GM19025 (cell line): ENCODE measurements around the gene SOCS3.
"Not testable (repeated sequence)": the region's sequence is repeated elsewhere in the genome, so short reads cannot be mapped to it uniquely, and the experiment has no call there.

Experiments used
- ATAC-seq: cut with Tn5 transposase; IDR thresholded peaks from one replicate; pipeline ENCODE4 v1.9.1; 2021; ENCODE audit warnings: mild to moderate bottlenecking, low read depth, moderate library complexity; ENCODE audit not compliant: unreplicated experiment

Gene SOCS3

DNA sequence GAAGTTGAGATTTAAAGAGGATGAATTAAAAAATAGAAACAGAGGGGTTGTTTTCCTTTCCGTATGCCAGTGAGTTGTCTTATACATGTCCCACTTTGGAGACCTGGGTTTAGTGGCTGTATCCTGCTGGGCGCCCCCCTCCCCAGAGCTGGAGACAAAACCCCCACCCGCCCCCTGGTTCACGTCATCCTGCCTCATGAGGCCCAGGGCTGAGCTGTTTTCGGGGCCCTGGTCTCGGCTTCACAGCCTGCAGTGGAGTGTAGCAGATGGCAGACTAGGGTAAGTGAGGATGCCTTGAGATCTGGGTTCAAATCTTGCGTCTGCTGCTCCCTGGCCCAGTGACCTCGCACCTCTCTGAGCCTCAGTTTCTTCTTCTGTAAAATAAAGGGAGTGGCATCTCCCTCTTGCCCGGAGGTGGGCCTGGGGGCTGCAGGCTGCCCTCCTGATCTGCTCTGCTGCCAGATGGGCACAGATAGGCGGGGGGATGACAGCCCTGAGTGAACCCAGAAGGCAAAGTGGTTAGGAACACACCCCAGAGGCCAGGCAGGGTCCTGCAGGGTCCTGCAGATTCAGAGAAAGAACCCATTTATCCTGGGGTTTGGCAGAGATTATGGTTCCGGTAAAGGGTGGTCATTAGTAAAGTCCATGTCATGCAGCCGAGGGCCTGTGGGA is 45.1 kb downstream of the SOCS3 start:
- no peak for ATAC-seq

DNA sequence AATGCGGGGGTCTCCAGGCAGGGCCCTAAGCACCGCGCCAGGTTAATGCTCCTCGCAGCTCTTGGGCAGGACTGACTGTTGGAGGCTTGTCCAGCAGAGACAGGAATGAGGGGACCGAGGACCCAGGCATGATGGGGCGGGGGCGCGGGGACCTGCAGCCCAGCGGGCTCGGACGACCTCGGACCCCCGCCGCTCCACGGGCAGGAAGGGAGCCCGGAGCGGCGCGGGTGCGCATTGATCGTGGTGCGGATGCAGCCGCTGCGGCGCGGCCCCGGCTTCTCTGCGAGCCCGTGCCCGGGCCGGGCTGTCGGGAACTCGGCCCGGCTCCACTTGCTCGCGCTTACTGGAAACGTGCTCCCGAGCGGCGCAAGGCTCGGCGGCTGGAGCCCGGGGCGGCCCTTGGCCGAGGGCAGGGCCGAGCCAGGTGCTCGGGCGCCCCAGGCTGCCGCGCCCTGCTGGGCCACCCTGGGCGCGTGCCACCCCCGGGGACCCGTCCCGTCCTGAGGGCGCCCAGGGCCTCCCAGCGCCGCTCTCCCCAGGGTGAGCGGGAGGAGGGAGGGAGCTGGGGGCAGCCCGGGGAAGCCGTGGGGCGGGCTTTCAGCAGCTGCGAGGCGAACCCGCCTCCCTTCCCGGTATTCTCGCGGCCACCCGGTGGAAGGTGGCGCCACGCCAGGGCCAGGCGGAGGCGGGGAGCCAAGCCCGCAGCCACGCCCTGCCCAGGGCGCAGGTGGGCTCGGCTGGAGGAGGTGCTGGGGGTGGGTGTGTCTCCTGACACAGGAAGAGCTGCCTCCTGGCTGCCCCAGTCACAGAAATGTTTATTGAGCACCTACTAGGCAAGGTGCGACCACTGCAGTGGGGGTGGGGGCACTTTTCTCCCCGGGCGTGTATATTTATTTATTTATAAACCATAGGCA is 45.9 kb downstream of the SOCS3 start:
- no peak for ATAC-seq

DNA sequence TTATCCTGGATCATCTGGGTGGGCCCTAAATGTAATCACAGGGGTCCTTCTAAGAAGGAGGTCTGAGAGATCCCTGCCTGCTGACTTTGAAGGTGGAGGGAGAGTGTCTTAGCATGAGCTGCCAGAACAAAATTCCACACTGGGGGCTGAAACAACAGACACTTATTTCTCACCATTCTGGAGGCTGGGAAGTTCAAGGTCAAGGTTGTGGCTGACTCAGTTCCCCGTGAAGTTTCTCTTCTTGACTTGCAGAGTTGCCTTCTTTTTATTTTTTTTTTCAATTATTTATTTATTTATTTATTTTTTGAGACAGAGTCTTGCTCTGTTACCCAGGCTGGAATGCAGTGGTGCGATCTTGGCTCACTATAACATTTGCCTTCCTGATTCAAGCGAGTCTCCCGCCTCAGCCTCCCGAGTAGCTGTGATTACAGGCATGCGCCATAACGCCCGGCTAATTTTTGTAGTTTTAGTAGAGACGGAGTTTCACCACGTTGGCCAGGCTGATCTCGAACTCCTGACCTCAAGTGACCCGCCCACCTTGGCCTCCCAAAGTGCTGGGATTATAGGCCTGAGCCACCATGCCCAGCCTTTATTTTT is 50.1 kb downstream of the SOCS3 start:
- not testable (repeated sequence) for ATAC-seq

DNA sequence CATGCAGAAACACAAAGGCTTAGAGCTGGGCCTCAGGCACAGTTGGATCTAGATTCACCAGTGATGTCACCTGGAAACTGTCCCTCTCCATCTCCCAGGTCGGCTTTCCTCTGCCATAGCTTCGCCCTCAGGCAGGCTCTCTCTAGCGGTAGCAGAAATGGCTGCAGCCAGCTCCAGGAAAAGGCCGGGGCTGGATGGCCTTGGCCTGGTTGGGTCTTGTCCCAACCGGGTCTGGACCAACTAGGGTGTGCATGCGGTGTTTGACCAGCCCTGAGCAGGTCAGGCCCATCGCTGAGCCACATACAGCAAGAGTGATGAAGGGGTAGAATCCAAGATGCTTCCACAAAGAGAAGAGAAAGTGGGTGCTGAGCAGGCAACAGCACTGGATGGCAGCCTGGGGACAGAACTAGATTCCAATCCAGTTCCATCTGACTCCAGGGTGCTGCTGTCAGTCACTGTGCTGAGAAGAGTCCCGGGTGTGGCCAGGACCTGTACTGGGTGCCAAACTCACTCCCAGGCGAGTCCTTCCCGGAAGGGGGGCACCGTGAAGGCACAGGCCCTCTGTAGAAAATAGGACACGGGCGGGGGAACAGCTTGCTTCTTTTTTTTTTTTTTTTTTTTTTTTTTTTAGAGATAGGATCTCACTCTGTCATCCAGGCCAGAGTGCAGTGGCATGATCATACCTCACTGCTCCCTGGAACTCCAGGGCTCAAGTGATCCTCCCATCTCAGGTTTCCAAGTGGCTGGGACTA is 51.8 kb downstream of the SOCS3 start:
- ATAC-seq, result no peak

DNA sequence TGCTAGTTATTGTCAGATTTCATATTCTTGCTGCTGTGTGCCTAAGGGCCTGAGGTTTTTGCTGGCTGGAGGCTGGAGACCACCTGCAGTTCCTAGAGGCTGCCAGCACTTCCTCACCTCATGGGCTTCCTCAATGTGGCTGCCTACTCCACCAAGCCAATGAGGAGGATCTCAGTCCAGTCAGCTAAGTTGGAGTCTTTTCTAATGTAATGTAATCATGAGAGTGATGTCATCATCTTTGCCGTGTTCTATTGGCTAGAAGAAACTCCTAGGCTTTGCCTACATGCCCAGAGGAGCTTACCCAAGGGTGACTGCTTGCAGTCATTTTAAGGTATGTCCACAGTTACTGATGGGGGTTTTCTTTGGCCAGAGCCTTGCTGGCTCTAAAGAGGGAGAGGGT is 53.0 kb downstream of the SOCS3 start:
- no peak for ATAC-seq
